ENCODE measurements around the gene BNIP5.

BNIP5 gene, protein sequence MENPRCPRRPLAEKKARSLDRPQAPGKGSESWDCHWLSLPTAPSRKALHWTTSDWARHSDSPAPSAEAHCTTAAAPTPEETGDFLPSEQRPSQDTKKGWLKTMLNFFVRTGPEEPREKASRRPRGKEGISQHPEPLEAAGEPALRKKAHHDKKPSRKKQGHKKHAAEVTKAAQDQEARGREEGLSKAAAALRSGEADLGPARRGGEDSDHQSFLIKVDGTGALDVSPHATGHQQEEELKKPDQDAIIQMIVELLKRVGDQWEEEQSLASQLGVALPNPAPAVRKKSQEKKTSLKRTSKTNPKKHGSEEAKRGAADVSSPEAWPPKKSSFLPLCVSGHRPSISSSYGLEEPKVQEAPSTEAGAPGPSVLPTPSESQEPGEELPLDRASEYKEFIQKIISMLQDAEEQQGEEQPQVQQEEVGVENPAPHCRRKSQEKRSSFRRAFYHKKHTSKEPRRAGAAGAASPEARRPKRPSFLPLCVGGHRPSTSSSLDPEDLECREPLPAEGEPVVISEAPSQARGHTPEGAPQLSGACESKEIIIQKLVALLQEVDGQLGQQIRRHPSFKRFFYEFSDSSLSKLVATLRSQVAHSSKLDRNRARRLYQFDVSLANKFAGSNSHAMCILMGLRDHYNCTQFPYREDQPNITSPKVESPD

DNA sequence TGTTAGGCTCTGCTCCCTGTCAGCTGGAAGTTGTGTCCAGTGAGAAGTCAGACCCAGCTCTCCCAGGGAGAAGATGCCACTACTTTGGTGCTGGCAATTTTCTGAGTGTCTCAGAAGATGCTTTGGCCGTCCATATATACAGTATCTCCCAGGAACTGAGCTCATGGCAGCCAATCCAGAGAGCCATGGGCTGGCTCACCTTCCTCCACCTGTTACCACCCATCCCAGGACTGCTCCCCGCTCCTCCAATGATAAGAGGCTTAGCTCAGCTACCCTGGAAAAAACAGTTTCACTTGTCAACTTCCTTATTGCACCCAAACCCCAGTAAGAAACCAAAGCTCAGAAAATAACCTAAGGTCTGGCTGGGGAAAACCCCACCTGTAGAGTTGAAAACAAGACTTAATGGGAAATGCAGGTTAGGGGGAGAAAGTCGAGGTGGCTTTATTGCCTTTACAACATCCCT is at the start of gene BNIP5:
TSS of gene BNIP5 (minus strand) at position 110 of the 463 bp plus-strand sequence. CDS start 6,198 bp downstream, outside the sequence.
- no peak for DNase-seq (ENCODE audit: low read depth)

DNA sequence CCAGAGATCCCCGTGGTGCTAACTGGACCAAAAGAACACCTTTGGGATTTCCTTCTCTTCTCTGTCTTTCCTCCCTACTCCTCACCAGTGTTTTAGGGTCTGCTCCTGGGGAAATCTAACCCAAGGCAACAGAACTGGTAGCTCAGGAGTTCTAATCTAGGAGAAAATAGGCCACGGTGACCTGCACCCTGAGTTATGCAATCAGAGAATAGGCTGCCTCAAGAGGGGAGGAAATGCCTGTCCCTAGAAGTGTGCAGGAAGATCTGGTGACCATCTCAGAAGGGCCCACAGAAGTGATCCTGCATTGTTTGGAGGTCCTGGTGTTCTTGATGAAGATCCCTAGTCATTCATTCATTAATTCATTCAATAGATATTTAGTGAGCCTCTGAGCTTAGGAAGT is 47.4 kb upstream of the BNIP5 start:
- no peak for DNase-seq (ENCODE audit: low read depth)

DNA sequence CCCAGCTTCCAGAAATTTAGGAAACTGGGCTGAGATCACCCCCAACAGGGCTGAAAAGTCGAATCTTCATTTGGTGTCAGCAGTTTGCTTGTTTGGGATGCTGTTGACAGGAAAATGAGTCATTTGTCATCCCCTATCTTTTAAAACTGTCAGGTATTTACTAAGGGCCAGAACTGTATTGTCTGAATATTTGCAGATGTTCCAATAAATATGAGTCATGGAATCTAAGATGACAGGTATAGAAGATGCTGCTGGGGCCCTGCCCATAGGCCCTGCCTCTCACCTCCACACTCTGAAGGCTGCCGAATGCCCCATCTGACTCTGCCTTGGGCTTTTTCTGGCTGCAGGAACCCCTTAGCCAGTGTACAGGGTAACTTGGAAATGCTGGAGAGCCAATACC is 46.9 kb upstream of the BNIP5 start:
- DNase-seq (ENCODE audit: low read depth), result no peak

DNA sequence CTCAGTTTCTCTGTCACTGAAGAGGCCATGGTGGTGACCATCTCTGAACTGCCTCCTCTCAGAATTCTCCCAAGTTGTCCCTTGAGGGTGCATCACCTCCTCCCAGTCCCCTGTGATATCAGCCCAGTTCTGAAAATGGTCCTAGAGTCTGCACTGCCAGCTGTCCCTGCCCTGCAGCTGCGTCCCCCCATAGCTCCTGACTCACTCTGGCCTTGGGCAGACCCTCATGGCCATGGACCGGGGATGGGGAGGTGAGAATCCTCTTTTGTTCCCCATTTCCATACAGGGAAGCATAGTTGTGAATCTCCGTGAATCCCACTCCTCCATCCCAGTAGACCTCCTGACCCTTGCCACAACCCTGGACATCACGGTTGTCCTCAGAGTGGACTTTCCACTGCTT is 46.3 kb upstream of the BNIP5 start:
- no peak for DNase-seq (ENCODE audit: low read depth)

DNA sequence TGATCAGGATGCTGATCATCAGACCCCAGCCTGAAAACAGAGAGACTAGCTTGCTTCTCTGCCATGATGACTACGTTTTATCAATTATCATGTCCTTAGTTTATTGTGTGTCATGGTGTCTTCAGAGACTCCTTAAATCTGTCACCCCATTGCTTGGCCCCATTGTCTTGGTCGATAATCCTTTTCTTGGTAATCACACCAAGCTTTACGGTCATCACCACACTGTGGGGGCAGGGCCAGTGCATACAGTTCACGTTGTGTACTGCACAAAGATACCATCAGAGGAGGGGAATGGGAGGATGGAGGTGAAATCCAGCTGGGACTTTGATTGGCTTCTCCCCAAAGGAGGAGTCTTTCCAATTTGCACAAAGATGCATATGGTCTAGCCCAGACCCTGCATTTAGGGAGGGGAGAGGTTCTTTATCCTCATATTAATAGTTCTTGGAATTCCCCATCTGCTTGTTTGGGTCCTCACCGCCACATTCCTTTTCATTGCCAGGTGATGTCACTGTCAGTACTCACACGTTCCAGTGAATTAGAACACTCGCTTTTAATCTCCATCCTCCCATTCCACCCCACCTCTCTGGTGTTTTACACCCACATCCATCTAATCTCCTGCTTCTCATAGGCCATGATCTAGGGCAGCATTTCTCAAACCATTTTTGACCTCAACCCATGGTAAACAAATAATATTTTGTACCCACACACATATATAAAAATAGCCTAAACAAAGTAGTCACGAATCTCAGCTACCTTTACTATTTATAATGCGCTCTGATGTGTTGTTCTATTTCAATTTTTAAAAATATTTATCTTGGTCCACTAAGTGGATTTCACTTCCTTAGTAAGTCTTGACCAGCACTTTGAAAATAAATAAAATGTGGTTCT is 45.1 kb upstream of the BNIP5 start:
- no peak for DNase-seq (ENCODE audit: low read depth)

DNA sequence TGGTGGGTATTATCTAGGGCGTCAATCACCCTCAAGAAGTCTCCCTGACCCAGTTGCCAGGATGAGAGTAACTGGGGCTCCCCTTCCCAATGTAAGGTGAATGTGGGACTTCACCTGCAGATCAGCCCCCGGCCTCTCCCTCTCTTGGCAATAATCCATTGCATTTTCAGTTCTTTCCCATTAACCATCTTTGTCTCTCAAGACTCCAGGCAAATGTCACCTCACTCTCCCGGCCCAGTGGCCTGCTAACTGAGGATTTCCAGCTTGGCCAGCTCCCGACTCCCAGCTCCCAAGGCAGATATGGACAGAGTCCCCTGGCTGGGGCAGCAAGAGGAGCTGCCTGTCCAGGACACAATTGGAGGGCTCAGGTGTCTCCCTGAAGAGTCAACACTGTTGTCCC is 43.5 kb upstream of the BNIP5 start:
- DNase-seq (ENCODE audit: low read depth), result no peak

DNA sequence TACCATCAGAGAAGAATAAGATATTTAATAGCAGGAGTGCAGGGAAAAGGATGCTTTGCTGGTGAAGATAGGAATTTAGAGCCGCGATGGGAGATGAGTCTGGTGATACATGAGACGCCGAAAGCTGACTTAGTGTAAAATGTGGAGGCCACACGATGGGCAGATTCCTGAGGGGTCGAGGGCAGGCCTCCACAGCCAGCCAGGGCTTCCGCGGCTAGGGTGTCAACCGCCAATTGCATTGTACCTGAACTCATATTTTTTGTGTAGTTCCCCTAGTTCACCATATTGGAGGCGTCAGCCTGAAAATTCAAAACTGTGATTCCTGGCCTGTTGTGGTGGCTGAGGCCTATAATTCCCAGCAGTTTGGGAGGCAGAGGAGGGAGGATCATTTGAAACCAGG is 42.2 kb upstream of the BNIP5 start:
- no peak for DNase-seq (ENCODE audit: low read depth)

DNA sequence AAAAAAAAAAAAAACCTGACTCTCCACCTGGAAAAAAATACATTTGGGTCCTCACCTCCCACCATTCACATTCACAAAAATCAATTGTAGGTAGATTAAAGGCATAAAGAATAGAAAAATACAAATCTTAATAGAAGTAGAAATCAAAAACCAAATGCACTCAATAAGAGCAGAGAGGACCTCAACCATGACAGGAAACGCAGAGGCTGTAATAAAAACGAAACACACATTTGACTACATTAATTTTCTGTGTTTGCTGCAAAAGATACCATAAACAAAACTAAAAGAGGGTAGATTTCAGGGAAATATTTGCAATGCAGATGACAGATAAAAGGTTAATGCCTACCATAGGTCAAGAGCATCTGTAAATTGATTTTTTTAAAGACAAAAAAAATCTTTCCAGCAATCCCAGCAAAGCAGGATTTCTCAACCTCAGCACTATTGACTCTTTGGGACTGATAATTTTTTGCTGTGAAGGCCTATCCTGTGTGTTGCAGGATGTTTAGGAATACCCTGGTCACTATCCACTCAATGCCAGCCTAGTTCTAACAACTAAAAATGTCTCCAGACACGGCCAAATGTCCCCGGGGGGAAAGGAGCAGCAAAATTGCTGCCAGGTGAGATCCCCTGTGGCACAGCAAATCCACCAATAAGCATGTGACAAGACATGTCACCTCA is 41.7 kb upstream of the BNIP5 start:
- no peak for DNase-seq (ENCODE audit: low read depth)

DNA sequence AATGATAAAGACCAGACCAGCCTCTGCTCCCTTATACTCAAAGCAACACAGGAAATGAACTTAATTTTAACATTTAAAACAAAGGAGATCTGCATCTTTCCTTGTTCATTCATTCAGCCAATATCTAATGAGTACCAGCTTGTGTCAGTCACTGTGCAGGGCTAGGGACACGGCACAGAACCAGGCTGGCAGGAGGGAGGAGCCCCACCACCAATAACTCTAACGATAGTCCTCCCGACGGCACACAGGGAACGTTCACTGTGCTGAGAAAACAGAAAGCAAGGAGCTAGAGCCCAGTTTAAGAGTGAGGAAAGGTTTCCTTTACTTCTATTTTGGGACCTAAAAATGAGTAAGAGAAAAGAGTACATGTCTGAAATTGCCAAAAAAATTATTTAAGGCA is 40.9 kb upstream of the BNIP5 start:
- DNase-seq (ENCODE audit: low read depth), result no peak

DNA sequence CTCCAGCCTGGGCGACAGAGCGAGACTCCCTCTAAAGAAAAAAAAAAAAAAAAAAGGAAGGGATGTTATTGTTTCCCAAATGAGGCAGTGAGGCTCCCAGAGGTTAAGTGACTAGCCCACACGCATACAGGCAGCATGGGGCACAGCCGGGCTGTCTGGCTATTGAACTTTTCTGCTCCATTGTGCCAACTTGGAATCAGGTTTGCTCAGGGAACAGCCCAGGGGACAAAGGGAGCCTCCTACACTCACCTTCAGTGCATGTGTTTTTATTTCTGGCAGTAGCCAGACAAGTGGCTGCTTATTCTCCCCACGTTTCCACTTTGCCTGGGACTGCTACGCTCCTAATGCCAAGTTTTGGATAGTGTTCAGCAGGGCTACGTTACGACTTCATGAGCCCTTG is 40.1 kb upstream of the BNIP5 start:
- DNase-seq (ENCODE audit: low read depth), result no peak

DNA sequence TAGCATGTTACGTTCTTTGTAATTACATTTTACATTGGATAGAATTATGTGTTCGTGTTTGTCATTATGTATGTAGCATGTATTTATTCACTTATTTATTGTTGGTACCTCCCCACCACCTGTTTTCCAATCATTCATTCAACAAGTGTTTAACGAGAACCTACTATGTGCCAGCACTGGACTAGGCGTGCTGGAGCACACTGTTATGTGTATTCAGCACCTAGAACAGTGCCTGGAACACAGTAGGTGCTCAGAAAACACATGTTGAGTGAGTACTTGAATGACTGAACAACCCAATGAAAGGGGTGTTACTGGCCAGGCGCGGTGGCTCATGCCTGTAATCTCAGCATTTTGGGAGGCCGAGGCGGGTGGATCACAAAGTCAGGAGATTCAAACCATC is 39.5 kb upstream of the BNIP5 start:
- DNase-seq (ENCODE audit: low read depth), result no peak

DNA sequence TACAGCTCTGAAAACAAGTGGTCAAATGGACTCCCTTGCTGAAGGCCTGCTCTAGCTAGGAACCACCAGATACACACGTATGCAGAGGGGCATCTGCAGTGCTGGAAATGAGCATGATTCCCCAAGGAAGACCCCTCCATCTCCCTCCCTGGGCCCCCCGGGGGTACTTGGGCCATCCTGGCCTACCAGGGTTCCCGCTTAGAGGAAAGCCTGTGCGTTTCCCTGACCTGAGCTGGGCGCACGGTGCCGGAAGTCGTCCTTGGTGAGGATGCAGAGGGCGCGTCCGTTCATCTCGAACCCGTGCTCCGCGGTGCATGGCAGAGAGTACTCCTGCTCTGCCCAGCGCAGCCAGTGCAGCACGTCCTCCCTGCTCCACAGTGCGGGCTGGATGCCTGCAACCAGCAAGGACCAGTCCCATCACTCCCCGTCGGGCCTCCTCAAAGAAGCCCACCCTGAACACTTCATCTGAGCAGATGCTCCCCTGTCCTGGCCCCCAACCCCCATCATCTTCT is 39.0 kb upstream of the BNIP5 start:
- DNase-seq (ENCODE audit: low read depth), result no peak

DNA sequence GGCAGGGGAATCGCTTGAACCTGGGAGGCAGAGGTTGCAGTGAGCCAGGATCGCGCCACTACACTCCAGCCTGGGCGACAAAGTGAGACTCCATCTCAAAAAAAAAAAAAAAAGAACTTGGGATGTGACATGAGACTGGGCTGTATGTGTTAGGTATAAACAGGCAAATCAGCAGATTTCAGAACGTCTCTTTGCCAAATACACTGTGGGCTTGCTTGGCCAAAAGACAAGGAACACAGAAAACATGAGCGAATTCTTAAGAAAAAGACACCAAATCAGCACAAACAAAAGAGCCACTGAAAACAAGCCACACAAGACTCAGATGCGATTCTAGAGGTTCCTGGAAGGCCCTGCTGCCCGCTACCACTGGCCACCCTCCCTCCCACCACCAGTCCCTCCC is 38.3 kb upstream of the BNIP5 start:
- no peak for DNase-seq (ENCODE audit: low read depth)

DNA sequence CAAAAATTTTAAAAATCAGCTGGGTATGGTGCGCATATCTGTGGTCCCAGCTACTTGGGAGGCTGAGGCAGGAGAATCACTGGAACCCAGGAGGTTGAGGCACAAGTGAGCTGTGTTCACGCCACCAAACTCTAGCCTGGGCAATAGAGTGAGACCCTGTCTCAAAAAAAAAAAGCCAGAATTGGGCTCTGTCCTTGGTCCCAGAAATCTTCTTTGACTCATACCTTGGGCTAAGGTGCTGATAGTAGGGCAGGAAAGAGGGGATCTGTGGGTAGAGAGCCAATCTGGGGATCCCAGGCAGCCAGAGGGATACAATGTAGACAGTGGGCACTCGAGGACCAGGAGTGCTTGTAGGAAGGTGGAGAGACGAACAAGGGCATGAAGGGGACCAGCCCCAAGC is 37.5 kb upstream of the BNIP5 start:
- DNase-seq (ENCODE audit: low read depth), result no peak

DNA sequence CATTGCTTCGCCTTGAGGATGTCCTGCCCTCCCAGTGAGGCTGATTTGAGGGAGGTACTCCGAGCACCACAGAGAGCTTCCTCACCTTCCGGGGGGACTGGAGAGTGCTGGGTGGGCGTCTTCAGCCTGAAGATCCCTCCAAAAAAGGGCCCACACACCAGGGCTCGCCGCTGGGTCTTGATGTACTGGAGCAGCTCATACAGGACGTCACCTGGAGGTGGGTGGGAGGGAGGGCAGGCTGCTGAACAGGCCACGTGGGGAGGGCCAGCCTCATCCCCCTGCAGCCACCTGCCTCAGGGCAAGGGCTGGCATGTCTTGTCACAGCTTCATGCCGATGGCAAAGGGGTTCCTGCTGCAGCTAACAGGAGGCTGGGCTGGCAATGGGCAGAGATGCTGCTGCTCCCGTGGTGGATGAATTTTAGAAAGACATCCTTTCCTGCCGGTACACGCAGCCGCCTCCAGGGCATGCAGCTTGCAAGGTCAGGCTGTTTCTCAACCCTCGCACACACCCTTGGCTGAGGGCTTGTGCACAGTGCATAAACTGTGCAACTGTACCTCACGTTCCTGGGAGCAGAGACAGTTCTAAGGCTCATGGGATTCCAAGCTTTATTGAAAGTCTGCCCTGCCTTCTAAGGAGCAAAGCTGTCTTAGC is 36.8 kb upstream of the BNIP5 start:
- no peak for DNase-seq (ENCODE audit: low read depth)

DNA sequence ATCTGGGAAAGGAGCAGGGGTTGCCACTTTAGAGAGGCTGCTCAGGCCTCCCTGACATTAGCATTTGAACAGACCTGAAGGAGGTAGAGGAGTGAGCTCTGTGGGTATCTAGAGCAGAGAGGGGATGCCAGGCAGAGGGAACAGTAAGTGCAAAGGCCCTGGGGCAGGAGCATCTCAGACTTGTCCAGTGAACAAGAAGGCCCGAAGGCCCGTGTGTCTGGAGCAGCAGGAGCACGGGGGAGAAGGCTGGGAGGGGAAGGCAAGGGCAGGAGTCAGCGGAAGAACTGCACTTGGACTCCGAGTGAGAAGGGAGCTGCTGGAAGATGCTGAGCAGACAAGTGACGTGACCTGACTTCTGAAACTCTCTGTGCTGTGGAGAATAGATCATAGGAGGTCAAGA is 35.4 kb upstream of the BNIP5 start:
- DNase-seq (ENCODE audit: low read depth), result no peak

DNA sequence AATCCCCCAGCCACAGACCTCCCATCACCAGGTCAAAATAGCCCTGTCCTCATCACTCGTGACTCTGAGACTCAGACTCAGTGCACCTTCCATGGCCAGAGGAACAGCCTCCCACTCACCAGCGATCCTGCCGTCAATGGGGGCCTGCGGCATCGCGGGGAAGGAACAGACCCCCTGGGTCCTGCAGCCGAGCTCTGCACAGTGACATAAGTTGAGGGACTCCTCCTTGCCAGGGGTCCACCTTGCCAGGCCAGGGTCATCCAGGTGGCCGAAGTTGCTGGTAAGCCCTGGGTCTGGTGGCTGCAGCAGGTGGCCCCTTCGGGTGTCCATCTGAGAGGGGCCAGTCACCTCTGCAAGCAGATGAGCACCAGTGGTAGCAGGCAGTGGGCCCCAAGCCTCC is 34.5 kb upstream of the BNIP5 start:
- DNase-seq (ENCODE audit: low read depth), result no peak

DNA sequence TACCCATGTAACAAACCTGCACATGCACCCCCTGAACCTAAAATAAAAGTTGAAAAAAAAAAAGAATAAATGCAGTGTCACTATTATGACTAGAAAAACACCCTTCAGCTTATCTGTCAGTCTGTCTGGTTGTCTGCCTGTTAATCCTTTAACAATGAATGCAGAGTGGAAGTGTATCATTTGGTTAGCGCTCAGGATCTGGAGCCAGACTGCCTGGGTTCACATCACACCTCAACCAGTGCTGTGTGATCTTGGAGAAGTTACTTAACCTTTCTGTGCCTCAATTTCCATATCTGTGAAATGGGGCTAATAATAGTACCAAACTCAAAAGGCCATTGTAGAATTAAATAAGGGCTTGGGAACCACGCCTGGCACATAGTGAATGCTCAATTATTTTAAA is 34.0 kb upstream of the BNIP5 start:
- DNase-seq (ENCODE audit: low read depth), result no peak

DNA sequence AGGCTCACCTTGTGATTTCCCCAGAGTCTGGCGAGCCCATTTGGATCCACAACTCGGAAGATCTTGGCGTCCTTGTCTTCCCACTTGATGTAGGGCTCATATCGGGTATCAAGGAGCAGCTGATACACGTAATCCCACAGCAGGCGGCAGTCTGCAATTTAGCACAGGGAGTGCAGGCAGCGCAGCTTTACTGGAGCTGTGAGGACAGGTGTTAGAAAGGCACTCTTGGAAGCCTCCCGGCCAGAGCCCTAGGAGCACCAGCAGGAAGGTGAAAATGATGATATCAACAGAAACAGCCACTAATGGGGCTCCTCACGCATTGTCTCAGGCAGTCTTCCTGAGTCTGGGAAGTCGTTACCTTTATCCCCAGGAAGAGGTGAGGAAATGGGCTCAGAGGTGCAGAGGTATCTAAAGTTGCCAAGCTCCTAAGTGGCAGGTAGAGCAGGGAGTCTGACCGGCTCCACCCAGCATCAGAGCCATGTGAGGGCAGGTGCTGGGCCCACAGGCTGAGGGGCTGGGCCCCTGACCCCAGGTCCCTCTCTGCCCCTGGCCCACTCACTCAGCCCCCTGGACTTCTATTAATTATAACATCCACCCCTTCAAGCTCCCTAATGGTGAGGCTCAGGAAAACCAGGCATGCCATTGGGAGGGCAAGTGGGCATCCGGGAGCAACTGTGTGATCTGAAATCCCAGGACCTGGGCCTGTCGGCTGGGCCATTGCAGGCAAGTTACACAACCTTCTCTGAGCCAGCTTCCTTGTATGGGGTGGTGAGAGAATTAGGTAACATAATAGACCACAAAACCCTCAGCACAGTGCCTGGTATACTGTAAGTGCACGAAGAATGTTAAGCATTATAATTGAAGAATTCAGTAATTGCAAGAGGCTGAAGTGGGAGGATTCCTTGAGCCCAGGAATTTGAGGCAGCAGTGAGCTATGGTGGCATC is 32.5 kb upstream of the BNIP5 start:
- DNase-seq (ENCODE audit: low read depth), result no peak

DNA sequence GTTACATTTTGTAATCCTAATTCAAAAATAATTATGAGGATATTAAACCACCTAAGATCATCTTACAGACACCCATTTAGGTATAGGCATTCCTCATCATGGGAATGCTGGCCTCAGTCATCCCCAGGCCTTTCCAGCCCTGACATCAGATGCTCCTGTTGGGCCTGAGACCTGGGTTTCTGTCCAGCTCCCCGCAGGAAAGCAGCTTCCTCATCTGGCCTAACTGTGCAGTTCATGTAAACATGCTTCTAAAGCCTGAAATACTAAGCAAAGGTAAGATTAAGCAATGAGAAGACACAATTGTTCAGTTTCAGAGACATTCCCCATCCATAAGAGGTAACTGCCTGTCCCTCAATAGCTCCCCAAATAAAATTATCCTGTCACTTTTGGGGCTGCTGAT is 31.7 kb upstream of the BNIP5 start:
- no peak for DNase-seq (ENCODE audit: low read depth)

Data from stimulated activated CD8-positive, alpha-beta memory T cell treated with anti-CD3 and anti-CD28 coated beads, Interleukin-15, amount 100 ng/mL, for 1 hour (primary cell).